ENCODE data around the gene LARGE1. TPM values are rescaled to one million over a fixed set of nuclear protein-coding genes. Genes with fewer than 3 reads are reported as not detected.

Gene LARGE1
- total and polyA plus RNA-seq, 2 of the 8 experiments (the other 6 are each of a cell fraction or from before 2014, with no cell fraction given), result 43.7 to 83.0 TPM

GRCh38 chr22:33684087-33684486 lies 236.2 kb downstream of the LARGE1 start:
- Histone ChIP-seq H2AK5ac (ENCODE audit: low read depth, low read length) (no peak overlapping the region), H3K4ac (replicated peaks; ENCODE audit: insufficient read length, low read depth, low read length) (no peak overlapping the region), H2BK12ac (ENCODE audit: low read depth, low read length) (no peak overlapping the region), H3K4me3 (ENCODE audit: extremely low read depth in 1 of 4, insufficient read depth in 2 of 4, low read depth in 3 of 4, low read length in 4 of 4) (no peak overlapping the region), H3K79me2 (ENCODE audit: control insufficient read depth in 1 of 2, insufficient read depth in 2 of 2, low read length in 2 of 2) (peaks cover 0 to 85% of the 10 kb centered on the region in 2 experiments; a peak in 3 of 4 replicates), H3K36me3 (ENCODE audit: control insufficient read depth in 2 of 4, insufficient read depth in 4 of 4, low read length in 3 of 4) (no peaks in the 10 kb centered on the region), H2BK5ac (ENCODE audit: low read depth, low read length) (no peak overlapping the region), H4K91ac (replicated peaks; ENCODE audit: insufficient read length, low read length) (no peak overlapping the region), H3K9me3 (ENCODE audit: insufficient read depth in 2 of 2, low read depth in 1 of 2, low read length in 1 of 2) (no peaks in the 10 kb centered on the region), H3K79me1 (ENCODE audit: low read depth, low read length) (peaks cover 2% of the 10 kb centered on the region; the same call in 1 of the 2 replicates), H3K4me1 (replicated peaks in 1 of 4; ENCODE audit: control insufficient read depth in 3 of 4, insufficient read depth in 4 of 4, low read length in 3 of 4) (no peaks in the 10 kb centered on the region), H4K20me1 (replicated peaks in 1 of 2; ENCODE audit: control insufficient read depth in 1 of 2, insufficient read depth in 2 of 2, low read length in 2 of 2) (peaks cover 3 to 5% of the 10 kb centered on the region in 2 experiments), H3K23ac (ENCODE audit: insufficient read length) (no peak overlapping the region), H2BK120ac (replicated peaks; ENCODE audit: low read depth, low read length) (no peak overlapping the region), H3K23me2 (ENCODE audit: low read depth, low read length) (no peaks in the 10 kb centered on the region), H3K4me2 (ENCODE audit: insufficient read depth in 1 of 2, low read depth in 2 of 2, low read length in 2 of 2) (no peak overlapping the region), H3K27ac (ENCODE audit: low read depth, low read length) (no peak overlapping the region), H4K5ac (ENCODE audit: insufficient read length, low read depth, low read length) (no peak overlapping the region), H3K14ac (ENCODE audit: insufficient read length) (no peak overlapping the region), H3K18ac (ENCODE audit: extremely low read depth, low read length) (no peak overlapping the region), H2BK15ac (ENCODE audit: low read length) (no peak overlapping the region), H3K27me3 (replicated peaks in 1 of 4; ENCODE audit: control insufficient read depth in 3 of 4, extremely low read depth in 1 of 4, insufficient read depth in 3 of 4, low read length in 3 of 4) (no peaks in the 10 kb centered on the region), H3K56ac (replicated peaks; ENCODE audit: insufficient read length, low read depth, low read length) (no peak overlapping the region), H3K9ac (replicated peaks in 1 of 4; ENCODE audit: extremely low read depth in 1 of 4, low read depth in 3 of 4, low read length in 3 of 4) (no peak overlapping the region), H2AFZ (ENCODE audit: low read length) (no peak overlapping the region), H2BK20ac (ENCODE audit: low read length) (no peak overlapping the region), H4K8ac (ENCODE audit: extremely low read depth, insufficient read depth, low read length) (no peak overlapping the region)
- POLR2A ChIA-PET (ENCODE audit: partially characterized antibody), result no interaction called here
- FAIRE-seq (no peak), DNase-seq (ENCODE audit: low read depth in 1 of 2, low spot score in 2 of 2) (no peak)
- 99% methylated on average over 11 of the region's 11 CpGs; no CpG with 5 or more reads in 1 of the 2 experiments for WGBS, 2 experiments (ENCODE audit: extremely low coverage in 1 of 2, insufficient coverage in 1 of 2, insufficient read length in 1 of 2, insufficient replicate concordance in 2 of 2, low coverage in 1 of 2, low lambda C conversion rate in 2 of 2, missing lambda C conversion rate in 1 of 2)
- CTCF ChIA-PET (ENCODE audit: partially characterized antibody), result interaction anchor here (1.0 to 1.2 kb wide), 2 partner anchors 9 to 16 kb away, joined by 3 read pairs; no protein-coding TSS in a partner anchor
- TF ChIP-seq PHF8 (conservative IDR thresholded peaks at IDR 0.05; ENCODE audit: low read depth, low read length) (no peak), CHD2 (IDR thresholded peaks at IDR 0.05; ENCODE audit: low read length) (no peak), BRCA1 (IDR thresholded peaks at IDR 0.05; ENCODE audit: low read depth, low read length) (no peak), TBP (IDR thresholded peaks at IDR 0.05; ENCODE audit: low read depth, low read length) (no peak), ASH2L (IDR thresholded peaks at IDR 0.05; ENCODE audit: low read length) (no peak), JUND (IDR thresholded peaks at IDR 0.05; ENCODE audit: low read length) (no peak), TEAD4 (IDR thresholded peaks at IDR 0.05; ENCODE audit: low read depth, low read length) (no peak), SP1 (IDR thresholded peaks at IDR 0.05; ENCODE audit: low read depth, low read length) (no peak), CBX5 (IDR thresholded peaks at IDR 0.05; ENCODE audit: low read depth, low read length) (no peak), USF2 (IDR thresholded peaks at IDR 0.05; ENCODE audit: low read length) (no peak), POLR2AphosphoS5 (IDR thresholded peaks at IDR 0.05; ENCODE audit: low read depth, low read length) (no peak)
- TF ChIP-seq, protein P1, sequence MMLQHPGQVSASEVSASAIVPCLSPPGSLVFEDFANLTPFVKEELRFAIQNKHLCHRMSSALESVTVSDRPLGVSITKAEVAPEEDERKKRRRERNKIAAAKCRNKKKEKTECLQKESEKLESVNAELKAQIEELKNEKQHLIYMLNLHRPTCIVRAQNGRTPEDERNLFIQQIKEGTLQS (IDR thresholded peaks at IDR 0.05; ENCODE audit: insufficient read depth, low read depth, low read length), result no peak
